NCI-H524 (cell line): ENCODE results near the gene WDFY1.

Experiments
- DNase-seq, 2 experiments: peaks; one replicate each; lab custom pipeline; 2025; lab: John Stamatoyannopoulos, UW

WDFY1 gene, protein sequence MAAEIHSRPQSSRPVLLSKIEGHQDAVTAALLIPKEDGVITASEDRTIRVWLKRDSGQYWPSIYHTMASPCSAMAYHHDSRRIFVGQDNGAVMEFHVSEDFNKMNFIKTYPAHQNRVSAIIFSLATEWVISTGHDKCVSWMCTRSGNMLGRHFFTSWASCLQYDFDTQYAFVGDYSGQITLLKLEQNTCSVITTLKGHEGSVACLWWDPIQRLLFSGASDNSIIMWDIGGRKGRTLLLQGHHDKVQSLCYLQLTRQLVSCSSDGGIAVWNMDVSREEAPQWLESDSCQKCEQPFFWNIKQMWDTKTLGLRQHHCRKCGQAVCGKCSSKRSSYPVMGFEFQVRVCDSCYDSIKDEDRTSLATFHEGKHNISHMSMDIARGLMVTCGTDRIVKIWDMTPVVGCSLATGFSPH

DNA sequence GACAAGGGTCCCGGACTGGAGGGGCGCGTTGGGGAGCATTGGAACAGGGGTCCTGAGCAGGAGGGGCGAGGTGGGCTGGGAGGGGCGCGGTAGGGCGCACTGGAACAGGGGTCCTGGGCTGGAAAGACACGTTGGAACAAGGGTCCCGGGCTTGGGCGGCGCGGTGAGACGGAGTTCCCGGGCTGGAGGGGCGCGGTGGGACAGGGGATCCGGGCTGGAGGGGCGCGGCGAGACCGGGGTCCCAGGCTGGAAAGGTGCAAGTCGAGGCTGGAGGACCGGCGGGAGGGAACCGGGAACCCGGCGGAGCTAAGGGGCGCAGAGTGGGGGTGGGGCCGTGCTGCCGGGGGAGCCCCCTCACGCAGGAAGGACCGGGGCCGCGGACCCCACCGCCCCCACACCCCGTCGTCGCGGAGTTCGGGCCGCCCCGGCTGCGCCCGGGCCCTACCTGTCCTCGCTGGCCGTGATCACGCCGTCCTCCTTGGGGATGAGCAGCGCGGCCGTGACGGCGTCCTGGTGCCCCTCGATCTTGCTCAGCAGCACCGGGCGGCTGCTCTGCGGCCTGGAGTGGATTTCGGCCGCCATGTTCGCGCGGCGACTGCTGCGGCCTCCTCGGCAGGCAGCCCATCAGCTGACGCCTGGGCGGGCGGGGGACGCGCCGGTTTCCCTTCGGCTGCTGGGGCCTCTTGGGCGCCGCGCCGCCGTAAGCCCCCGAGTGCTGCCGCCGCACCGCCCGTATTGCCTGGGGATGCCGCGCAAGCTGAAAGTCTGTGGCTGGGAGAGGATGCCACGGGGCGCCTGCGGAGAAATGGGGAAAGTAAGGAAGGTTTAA is at the start of gene WDFY1:
Gene WDFY1 (minus strand): TSS at position 633 of the 829 bp plus-strand sequence. CDS start 51 bp downstream, at position 582.
- DNase-seq, result peak; percentile 55 to 78

GRCh38 chr2:223994562-223995162 is 49.5 kb upstream of the WDFY1 start:
- no peak for DNase-seq

- DNase-seq, result peak in 1 of 2 experiments; percentile 47
Observed at GRCh38 chr2:223993634-223994232, 48.6 kb upstream of the WDFY1 start.

GRCh38 chr2:223991611-223992010 is 46.5 kb upstream of the WDFY1 start:
- no peak for DNase-seq

- DNase-seq, result no peak
Observed at GRCh38 chr2:223989856-223990232, 44.7 kb upstream of the WDFY1 start.

DNA sequence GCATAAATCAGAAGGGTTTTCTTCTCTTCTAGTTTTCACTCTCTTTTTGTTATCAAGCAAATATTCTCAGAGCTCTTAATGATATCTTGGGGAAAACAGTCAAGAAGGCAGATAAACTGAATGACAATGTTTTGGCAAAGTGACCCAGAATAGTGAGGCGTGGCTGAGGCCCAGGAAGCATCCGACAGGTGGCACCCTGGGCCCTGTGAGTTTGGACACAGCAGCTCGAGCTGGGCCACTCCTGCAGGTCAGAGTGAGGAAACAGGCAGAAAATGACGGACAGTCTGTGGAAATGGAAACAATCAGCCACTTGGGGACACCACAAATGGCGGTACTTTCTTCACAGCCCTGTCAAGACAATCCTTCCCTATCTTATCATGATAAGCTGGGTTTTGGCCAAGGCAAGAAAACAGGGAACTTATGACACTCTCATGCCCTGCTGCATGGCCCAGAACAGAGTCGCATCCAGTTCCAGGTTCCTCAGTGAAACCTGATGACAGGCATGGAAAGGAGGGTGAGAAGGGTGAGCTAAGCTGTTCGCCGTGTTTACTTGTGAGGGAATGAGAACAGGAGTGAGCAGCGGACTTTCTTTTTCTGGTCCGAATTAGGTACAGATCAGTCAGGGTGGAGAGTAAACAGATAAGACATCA is 44.2 kb upstream of the WDFY1 start:
- DNase-seq, result no peak

DNA sequence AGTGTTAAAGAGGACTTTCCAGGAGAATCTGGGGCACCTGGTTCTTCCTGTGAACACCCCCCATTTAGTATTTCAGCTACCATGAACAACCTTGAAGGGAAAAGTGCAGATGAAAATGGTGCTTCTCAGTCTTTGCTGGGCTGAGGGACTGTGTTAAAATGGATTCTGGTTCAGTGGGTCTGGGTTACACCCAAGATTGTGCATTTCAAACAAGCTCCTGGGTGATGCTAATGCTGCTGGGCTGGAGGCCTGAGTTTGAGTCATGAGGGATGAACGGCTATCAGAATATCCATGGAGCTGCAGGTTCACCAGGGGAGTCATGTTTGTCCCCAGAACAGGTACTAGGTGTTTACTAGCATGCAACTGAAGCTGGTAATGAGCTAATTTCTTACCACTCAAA is 36.1 kb upstream of the WDFY1 start:
- no peak for DNase-seq

GRCh38 chr2:223980803-223981202 is 35.7 kb upstream of the WDFY1 start:
- DNase-seq, result no peak

- no peak for DNase-seq
Observed at GRCh38 chr2:223980397-223980735, 35.2 kb upstream of the WDFY1 start.

DNA sequence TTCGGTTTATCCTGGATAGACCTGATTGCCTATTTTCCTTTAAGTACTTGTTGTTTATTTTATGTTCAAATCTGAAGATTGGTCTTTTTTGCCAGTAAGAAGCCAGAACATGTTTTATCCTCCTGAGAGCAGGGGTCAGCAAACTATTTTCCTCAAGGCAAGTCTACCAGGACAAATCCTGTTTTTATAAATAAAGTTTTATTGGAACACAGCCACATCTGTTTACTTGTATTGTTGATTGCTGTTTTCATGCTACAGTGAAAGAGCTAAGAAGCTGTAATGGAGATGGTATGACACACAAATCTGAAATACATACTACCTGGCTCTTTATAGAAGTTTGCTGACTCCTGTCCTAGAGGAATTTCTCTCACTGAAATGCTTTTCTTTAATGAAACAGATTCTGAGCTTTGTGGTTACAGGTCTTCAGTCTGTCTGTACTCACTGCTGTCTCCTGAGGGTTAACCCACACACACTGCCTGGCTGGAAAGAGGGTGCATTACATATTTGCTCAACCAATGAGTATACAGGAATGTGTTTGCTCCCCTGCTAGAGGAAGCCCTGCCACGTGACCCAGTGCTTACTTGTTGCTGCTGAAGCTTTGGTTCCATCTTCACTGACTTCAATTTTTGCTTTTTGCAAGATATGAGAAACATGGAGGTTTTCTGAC is 34.7 kb upstream of the WDFY1 start:
- no peak for DNase-seq

- DNase-seq, result no peak
Observed at GRCh38 chr2:223978451-223978850, 33.3 kb upstream of the WDFY1 start.

DNA sequence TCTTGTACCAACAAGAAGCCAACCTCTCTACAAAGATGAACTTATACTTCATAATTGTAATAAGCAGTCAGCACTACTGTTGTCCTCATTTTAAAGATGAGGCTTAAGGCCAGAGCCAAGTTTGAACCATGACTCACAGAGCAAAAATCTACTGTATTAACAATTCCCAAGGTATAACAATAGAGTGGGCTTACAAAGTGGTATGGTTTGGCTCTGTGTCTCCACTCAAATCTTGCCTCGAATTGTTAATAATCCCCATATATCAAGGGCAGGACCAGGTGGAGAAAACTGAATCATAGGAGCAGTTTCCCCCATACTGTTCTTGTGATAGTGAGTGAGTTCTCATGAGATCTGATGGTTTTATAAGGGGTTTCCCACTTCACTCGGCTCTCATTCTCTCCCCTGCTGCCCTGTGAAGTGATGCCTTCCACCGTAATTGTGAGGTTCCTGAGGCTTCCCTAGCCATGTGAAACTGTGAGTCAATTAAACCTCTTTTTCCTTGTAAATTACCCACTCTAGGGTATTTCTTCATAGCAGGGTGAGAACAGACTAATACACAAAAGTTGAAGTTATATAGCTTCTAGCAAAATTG is 31.6 kb upstream of the WDFY1 start:
- DNase-seq, result no peak

DNA sequence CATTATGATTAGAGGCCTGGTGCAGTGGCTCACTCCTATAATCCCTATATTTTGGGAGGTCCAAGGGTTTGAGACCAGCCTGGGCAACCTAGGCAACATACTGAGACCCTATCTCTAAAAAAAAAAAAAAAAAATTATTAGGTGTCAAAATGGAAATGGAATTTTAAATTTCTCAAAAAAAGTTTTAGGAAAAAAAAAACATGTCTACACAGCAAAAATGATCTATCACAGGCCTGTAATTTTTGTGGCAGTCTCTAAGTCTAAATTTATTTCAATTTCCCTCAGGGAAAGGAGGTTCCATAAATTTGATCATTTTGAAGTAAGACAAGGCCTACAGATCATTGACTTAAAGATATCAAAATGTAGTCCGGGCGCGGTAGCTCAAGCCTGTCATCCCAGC is 28.5 kb upstream of the WDFY1 start:
- no peak for DNase-seq

- no peak for DNase-seq
Observed at GRCh38 chr2:223972656-223973102, 27.5 kb upstream of the WDFY1 start.

- DNase-seq, result no peak
Observed at GRCh38 chr2:223971731-223972130, 26.6 kb upstream of the WDFY1 start.

- DNase-seq, result peak in 1 of 2 experiments; percentile 63
Observed at GRCh38 chr2:223970343-223971128, 25.4 kb upstream of the WDFY1 start.

DNA sequence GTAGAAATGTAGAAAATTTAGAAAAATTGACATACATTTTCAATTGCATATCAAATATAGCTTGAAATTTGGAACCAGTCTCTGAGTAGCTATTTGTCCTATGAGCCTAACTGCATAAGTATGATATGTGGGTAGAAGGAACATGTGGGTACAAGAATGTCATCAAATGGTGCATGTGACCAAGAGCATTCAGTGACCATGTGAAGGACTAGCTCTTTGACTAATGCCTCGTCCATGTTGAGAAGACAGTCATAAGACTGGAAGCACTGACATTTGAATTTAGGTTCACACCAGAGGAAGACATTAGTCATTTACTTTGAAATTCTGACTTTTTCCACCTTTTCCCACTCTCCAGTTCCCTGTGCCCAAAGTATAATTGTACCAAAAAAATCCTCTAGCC is 24.7 kb upstream of the WDFY1 start:
- no peak for DNase-seq

- DNase-seq, result no peak
Observed at GRCh38 chr2:223969315-223969714, 24.2 kb upstream of the WDFY1 start.

GRCh38 chr2:223967981-223968380 is 22.8 kb upstream of the WDFY1 start:
- no peak for DNase-seq

DNA sequence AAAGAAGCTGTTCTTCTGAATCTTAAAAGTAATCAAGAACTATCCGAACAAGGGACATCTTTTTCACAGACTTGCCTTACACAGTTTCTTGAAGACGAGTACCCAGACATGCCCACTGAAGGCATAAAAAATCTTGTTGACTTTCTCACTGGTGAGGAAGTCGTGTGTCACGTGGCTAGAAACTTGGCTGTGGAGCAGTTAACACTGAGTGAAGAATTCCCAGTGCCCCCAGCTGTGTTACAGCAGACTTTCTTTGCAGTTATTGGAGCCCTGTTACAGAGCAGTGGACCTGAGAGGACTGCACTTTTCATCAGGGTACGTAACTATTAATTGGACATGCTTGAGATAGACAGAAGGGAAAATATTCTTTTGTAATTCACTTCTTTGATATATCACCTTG is 14.6 kb upstream of the WDFY1 start:
- DNase-seq, result no peak
